Panc1 (cell line): Measurements from ENCODE around the gene IL34.

Experiments
- CTCF ChIP-seq: fragments of 450-650 bp; IDR thresholded peaks from 2 replicates; pipeline ENCODE4 v1.5.1; 2017; ENCODE audit warnings: mild to moderate bottlenecking
- POLR2AphosphoS5 ChIP-seq: IDR thresholded peaks from 2 replicates; pipeline ENCODE4 v1.6.1; 2012; ENCODE audit warnings: mild to moderate bottlenecking, low read depth, low read length, moderate library complexity

- TF ChIP-seq CTCF (no peak), POLR2AphosphoS5 (no peak)
Measured at GRCh38 chr16:70598937-70599503, 47.3 kb upstream of the IL34 start.
